ENCODE data around the gene MEGF8. TPM values are rescaled to one million over a fixed set of nuclear protein-coding genes. Genes with fewer than 3 reads are reported as not detected.

The MEGF8 gene
- total RNA-seq, 4 donors from 2014 or later, result 6.4 to 11.1 (median 10.3) TPM

GRCh38 chr19:42422901-42423461, 97.5 kb downstream of the MEGF8 start:
- Histone ChIP-seq H3K27me3 (peaks cover 0 to 11% (median 0%) of the 10 kb centered on the region in 4 donors), H3K36me3 (no peaks in the 10 kb centered on the region), H3K4me3 (peak overlapping the region; percentile 59 to 74 (median 62)), H3K4me1 (peaks cover 35 to 56% (median 48%) of the 10 kb centered on the region in 3 donors), H3K27ac (peak overlapping the region; percentile 76 to 85 (median 78)), H3K9me3 (no peaks in the 10 kb centered on the region)
- TF ChIP-seq POLR2A (IDR thresholded peaks at IDR 0.05), result no peak
- TF ChIP-seq CTCF (IDR thresholded peaks at IDR 0.05), result no peak
- intact Hi-C loops (cut with DNase I), result no loop called here
- DNase-seq, result no peak
- 2% methylated on average over 29 of the region's 38 CpGs; no CpG with 5 or more reads in 1 of the 2 donors for WGBS, 2 donors

GRCh38 chr19:42423462-42424344, 98.3 kb downstream of the MEGF8 start:
- Histone ChIP-seq H3K27ac (peak overlapping the region; percentile 76 to 85 (median 78)), H3K27me3 (peaks cover 0 to 11% (median 0%) of the 10 kb centered on the region in 4 donors), H3K4me1 (peaks cover 35 to 56% (median 48%) of the 10 kb centered on the region in 3 donors), H3K9me3 (no peaks in the 10 kb centered on the region), H3K4me3 (peak overlapping the region; percentile 59 to 74 (median 62)), H3K36me3 (no peaks in the 10 kb centered on the region)
- 0 to 25% methylated on average over 7 to 9 of the region's 65 CpGs for WGBS, 2 donors
- DNase-seq, result peak; percentile 65
- peak in 2 of 4 donors; percentile 25 to 60 for TF ChIP-seq POLR2A (IDR thresholded peaks at IDR 0.05)
- TF ChIP-seq CTCF (IDR thresholded peaks at IDR 0.05), result peak in 1 of 6 experiments; percentile 21
- intact Hi-C loops (cut with DNase I), result no loop called here

GRCh38 chr19:42424345-42424707, 98.9 kb downstream of the MEGF8 start:
- intact Hi-C loops (cut with DNase I), result no loop called here
- DNase-seq, result no peak
- WGBS, 2 donors, result 67 to 93% methylated on average over 2 to 10 of the region's 15 CpGs
- peak overlapping the region in 2 of 4 donors; percentile 78 to 85 for H3K27ac ChIP-seq
- TF ChIP-seq POLR2A (IDR thresholded peaks at IDR 0.05) (no peak), CTCF (IDR thresholded peaks at IDR 0.05) (no peak)
- H3K9me3 ChIP-seq, result no peaks in the 10 kb centered on the region
- peak overlapping the region in 3 of 4 donors; percentile 59 to 74 (median 59) for H3K4me3 ChIP-seq
- H3K36me3 ChIP-seq, result no peaks in the 10 kb centered on the region
- H3K27me3 ChIP-seq, result peaks cover 0 to 11% (median 0%) of the 10 kb centered on the region in 4 donors
- H3K4me1 ChIP-seq, result peaks cover 35 to 52% (median 46%) of the 10 kb centered on the region in 3 donors

- WGBS, 2 donors, result 70% methylated on average over 10 of the region's 13 CpGs; no CpG with 5 or more reads in 1 of the 2 donors
- no peaks in the 10 kb centered on the region for H3K36me3 ChIP-seq
- no peak overlapping the region for H3K27ac ChIP-seq
- DNase-seq, result no peak
- peaks cover 0 to 11% (median 0%) of the 10 kb centered on the region in 4 donors for H3K27me3 ChIP-seq
- intact Hi-C loops (cut with DNase I), result no loop called here
- H3K9me3 ChIP-seq, result no peaks in the 10 kb centered on the region
- peaks cover 35 to 48% (median 42%) of the 10 kb centered on the region in 3 donors for H3K4me1 ChIP-seq
- TF ChIP-seq CTCF (IDR thresholded peaks at IDR 0.05), result no peak
- no peak for TF ChIP-seq POLR2A (IDR thresholded peaks at IDR 0.05)
- H3K4me3 ChIP-seq, result no peak overlapping the region
Measured at GRCh38 chr19:42424712-42425131, 99.3 kb downstream of the MEGF8 start.

GRCh38 chr19:42426643-42427042, 101.2 kb downstream of the MEGF8 start:
- WGBS, 2 donors, result 94 to 100% methylated on average over 2 of the region's 3 CpGs
- H3K9me3 ChIP-seq, result no peaks in the 10 kb centered on the region
- no peak overlapping the region for H3K4me3 ChIP-seq
- peaks cover 0 to 11% (median 0%) of the 10 kb centered on the region in 4 donors for H3K27me3 ChIP-seq
- H3K36me3 ChIP-seq, result peaks cover 0 to 4% (median 0%) of the 10 kb centered on the region in 3 donors
- H3K4me1 ChIP-seq, result peaks cover 19 to 29% (median 24%) of the 10 kb centered on the region in 3 donors
- intact Hi-C loops (cut with DNase I), result no loop called here
- no peak for DNase-seq
- no peak overlapping the region for H3K27ac ChIP-seq
- TF ChIP-seq POLR2A (IDR thresholded peaks at IDR 0.05) (no peak), CTCF (IDR thresholded peaks at IDR 0.05) (no peak)

All from esophagus squamous epithelium (tissue), 5 donors.